GM21619 (cell line): ENCODE data around the gene DOCK1.
"Not testable (repeated sequence)": the region's sequence is repeated elsewhere in the genome, so short reads cannot be mapped to it uniquely, and the experiment has no call there.

Source experiments
- ATAC-seq: cut with Tn5 transposase; IDR thresholded peaks from one replicate; pipeline ENCODE4 v1.9.1; 2021; ENCODE audit not compliant: unreplicated experiment

Gene DOCK1

GRCh38 chr10:126924180-126924914 is 19.1 kb downstream of the DOCK1 start:
- ATAC-seq: no peak

GRCh38 chr10:126924915-126925300 is 19.7 kb downstream of the DOCK1 start:
- no peak for ATAC-seq

- ATAC-seq: no peak
These were observed 21.3 kb downstream of the DOCK1 start for GRCh38 chr10:126926568-126926967.

DNA sequence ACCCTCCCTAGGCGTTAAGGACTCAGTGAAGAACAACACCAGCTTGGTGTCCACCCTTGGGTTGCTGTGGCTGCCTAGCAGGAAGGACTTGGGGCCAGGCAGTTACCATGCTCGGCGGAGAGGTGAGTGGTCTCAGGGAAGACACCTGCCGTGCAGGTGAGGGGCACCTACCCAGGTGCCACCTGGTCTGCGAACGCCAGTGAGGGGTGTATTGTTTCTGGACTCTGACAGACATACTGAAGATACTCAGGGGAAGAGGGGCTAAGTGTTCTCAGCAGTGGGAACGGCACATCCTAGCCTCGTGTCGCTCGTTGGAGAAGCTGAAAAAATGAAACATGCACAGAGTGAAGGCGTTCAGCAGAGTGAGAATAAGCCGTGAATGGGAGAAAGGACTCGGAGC is 22.6 kb downstream of the DOCK1 start:
- no peak for ATAC-seq

GRCh38 chr10:126928274-126928673 is 23.0 kb downstream of the DOCK1 start:
- no peak for ATAC-seq

DNA sequence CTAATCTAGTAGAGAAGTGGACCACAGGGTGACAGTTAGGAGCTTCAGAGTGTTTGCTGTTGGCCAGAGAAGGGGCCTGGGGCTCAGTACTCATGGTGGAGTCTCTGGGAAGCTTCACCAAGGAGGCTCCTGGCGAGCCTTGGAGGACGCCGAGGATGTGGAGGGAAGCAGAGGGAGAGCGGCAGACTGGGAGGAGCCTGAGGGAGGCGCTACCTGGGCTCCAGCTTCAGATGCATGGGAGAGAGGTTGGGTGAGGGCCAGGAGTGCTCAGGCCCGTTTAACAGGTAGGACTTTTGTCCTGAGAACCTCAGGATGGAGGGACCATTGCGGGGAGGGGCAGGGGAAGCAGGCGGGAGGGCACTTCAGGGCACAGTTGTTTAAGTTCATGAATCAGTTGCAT is 24.2 kb downstream of the DOCK1 start:
- ATAC-seq: no peak

DNA sequence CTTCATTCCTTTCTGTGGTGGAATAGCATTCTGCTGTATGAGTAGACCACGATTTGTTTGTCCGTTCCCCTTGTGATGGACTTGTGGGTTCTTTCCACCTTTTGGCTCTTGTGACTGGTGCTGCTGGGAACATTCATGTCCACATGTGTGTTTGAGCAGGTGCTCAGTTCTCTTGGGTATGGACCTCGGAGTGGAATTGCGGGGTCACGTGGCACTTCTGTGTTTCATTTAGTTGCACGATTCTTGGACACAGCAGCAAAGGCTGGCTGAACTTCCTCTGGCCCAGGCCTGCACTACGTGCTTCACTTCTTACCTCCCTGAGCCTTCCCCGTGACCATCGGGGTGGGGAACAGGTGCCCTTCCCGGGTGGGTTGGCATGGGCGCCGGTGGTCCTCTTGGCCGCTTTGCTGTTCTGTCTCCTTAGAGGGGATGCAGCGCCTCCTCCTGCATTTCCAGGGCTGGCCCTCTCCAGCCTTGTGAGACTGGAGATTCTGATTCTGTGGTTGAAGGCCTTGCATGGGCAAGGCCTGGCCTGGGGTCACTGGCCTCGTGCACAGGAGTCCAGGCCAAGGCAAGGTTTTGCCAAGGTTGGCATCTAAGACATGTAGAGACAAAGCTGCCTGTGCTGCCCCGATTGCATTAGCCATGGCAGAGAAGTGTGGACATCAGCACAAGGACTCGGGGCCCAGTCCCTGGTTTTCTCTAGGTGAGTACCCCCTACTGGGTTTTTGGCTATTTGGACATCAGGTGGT is 25.1 kb downstream of the DOCK1 start:
- no peak for ATAC-seq

DNA sequence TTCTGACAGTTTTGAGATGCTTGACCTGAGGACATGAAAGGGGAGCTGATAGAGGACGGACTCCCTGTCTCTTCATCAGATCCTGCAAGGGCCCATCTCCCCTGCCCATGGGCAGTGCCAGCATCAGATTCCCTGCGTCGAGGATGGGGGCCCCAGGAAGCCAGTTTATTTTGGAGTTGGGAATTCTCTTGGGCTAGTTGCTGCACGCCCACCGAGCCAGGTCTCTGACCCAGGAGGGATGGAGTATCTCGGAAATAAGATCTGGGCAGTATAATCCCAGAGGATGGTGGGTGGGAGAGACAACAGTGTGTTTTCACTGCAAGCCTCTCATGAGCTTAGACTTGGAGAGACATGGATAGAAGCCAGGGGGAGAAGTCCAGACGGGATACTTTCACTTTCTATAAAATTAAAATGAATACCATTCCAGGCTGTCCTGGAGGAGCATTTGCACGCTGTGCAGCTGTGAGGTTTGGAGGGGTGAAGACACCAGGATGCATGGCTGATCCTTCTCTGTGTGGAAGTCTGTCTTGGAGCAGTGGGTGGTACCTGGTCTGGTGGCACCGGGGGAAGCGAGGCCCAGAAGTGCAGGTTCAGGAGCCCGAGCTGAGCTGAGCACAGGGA is 25.8 kb downstream of the DOCK1 start:
- ATAC-seq: no peak

DNA sequence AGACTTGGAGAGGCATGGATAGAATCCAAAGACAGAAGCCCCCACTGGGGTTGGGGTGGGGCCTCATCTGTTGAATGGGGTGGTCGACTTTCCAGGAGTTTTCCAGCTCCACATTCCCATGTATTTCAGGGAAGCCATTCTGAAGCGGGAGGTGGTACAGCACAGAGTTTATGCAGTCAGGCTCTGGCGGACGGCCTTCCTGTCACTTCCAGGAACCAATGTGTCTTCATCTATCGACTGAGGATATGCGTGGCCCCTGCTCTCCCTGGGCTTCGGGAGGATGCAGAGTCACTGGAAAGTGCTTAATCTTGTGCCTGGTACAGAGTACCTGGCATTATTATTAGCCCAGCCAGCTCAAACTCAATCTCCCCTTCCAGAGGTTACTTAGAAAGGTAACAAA is 26.3 kb downstream of the DOCK1 start:
- ATAC-seq: no peak

GRCh38 chr10:126932516-126932915 is 27.3 kb downstream of the DOCK1 start:
- no peak for ATAC-seq

DNA sequence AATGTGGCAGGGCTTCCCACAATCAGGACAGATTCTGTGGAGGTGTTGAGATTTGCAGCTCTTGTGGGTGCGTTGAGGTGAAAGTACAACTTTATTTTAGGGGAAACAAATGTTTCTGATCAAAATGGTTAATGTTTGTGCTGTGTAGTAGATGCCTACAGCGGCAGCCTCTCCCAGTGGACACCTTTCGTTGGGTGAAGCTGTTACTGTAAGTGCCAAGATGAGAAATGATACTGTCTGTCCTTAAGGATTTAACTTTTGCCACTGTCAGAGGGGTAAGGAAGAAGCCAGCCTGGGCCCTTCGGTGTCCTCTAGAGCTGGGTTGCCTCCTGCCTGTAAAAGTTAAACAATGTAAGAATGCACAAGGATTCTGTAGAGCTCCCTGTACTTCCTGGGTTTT is 27.9 kb downstream of the DOCK1 start:
- no peak for ATAC-seq

- ATAC-seq: no peak
These were observed 30.2 kb downstream of the DOCK1 start for GRCh38 chr10:126935263-126935946.

- ATAC-seq: no peak
These were observed 31.8 kb downstream of the DOCK1 start for GRCh38 chr10:126937026-126937425.

DNA sequence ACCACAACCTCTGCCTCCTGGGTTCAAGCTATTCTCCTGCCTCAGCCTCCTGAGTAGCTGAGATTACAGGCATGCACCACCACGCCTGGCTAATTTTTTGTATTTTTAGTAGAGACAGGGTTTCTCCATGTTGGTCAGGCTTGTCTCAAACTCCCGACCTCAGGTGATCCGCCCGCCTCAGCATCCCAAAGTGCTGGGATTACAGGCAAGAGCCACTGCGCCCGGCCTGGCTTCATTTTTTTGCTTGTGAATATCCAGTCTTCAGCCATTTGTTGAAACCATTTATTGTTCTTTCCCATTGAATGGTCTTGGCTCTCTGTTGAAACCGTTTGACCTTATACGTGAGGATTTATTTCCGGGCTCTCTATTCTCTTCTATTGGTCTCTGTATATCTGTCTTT is 32.9 kb downstream of the DOCK1 start:
- ATAC-seq: not testable (repeated sequence)

DNA sequence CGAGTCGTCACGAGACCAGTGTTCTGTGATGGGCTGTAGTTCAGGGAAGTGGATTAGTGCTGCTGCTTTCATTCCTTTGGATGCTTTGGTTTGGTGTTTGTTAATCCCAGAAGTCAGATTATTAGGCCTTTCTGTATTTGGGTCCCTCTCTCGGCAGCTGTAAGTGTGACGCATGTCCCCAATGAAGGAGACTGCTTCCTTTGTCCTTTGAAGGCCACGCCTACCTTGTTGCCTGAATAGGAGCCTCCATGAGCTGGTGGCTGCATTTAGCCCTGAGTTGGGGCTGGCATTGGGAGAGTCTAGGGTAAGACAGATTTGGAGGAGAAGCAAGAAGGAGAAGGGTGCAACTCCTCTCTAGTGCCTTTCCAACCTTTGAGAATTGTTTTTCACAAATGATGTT is 34.5 kb downstream of the DOCK1 start:
- no peak for ATAC-seq

DNA sequence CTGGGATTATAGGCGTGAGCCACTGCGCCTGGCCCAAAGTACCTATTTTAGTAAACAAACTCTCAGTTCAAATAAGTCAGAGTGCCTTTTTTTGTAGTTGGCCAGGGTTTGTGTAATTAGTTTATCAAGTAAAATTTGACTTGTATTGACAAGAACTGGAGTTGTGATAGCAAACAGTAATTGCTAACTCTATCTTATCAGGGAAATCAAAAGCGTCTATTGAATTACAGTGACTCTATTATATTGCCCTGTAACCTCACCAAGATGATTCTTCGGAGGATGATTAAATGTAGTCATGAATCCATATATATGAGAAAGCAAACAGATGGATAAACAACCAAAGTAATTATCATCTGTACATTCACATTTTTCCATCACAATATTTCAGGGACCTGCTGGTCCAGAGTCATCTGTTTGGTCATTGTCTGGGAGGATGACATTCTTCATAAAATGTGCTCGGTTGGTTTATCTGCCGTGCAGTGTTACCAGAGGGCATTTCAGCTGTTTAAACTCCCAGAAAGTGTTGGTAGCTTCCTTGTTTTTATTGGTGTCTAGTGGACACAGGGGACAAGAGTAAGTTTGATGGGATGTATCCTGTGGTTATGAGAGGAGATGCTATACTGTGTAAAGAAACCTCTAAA is 35.6 kb downstream of the DOCK1 start:
- ATAC-seq: no peak

GRCh38 chr10:126944191-126944590 is 39.0 kb downstream of the DOCK1 start:
- no peak for ATAC-seq

DNA sequence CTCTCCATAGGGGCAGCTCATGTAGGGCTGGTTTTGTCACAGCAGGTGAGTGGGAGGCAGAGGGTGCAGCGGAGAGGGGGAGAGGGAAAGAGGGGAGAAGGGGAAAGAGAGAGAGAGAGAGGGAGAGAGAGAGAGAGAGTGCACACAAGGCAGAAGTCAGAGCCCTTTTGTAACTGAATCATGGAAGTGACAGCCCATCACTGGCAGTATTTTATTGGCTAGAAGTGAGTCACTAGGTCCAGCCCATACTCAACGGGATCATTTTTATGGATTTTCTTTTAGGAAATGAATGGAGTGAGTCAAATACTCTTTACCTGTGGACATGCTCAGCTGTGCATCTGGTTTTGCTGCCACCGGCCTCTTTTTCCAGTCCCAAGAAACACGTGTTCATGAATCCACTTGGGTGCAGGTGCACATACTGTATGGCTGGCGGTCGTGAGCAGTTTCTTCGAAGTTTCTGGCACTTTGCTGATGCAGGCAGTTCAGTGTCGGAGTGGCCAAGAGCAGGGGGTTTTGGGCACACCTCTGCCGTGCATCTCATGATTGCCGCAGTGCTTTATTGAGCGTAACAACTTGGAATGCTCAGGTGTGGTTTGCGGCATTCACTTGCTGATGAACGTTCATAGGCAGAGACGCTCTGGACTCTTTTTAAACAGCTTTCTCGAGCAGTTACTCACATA is 40.3 kb downstream of the DOCK1 start:
- no peak for ATAC-seq

DNA sequence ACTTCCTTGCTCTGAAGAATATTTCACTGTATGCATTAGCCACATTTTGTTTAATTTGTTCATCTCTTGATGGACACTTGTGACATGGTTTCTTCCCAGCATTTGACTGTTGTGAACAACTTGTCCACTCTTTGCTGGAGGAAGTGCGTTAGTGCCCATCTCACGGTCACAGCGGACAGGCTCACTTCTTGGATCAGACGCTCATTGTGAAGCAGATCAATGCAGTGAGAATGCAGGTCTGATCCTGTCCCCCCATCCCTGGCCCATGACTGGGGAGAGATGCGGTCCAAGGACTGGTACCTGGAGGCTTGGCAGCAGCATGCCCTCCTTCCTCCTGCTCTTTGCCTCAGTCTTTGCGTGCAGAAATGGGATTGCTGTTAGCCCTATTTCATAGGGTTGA is 41.5 kb downstream of the DOCK1 start:
- no peak for ATAC-seq

DNA sequence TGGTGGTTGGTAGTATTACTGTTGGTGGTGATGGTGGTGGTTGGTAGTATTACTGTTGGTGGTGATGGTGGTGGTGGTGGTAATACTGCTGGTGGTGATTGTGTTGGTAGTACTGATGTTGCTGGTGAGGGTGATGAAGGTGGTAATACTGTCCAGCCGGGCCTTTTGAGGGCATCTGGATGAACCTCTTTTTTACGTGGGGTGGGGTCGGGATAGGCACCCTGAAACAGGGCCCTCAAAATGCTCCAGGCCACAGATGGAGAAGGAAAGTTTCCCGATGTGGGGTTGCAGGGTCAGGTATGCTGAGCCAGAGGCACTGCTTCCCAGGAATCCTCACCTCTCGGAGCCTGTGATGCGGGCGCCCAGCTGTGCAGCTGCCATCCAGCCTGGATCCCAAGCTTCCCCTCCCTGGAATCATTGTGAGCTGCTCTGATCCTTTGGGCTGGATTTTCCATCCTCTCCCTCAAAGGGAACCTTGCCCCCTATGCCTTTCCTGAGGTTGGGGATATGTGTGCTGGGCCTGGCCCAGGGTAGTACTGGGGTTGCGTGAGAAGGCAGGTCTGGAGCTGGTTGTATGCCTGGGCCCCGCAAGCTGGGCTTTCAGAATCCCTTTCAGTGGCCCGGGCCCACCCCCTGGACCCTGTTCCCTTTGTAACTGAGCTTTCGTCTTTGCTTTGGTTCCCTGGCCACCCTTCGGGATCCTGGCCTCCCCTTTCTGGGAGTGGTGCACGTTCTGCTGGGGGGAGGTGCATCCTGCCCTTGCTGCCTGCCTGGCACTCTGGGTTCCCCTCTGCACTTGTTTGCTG is 43.3 kb downstream of the DOCK1 start:
- no peak for ATAC-seq
